ENCODE data around the gene PLEKHG5. TPM values are rescaled to one million over a fixed set of nuclear protein-coding genes. Genes with fewer than 3 reads are reported as not detected.

PLEKHG5 gene
- total RNA-seq, 4 donors from 2014 or later, result 1.2 to 2.3 (median 1.6) TPM

DNA sequence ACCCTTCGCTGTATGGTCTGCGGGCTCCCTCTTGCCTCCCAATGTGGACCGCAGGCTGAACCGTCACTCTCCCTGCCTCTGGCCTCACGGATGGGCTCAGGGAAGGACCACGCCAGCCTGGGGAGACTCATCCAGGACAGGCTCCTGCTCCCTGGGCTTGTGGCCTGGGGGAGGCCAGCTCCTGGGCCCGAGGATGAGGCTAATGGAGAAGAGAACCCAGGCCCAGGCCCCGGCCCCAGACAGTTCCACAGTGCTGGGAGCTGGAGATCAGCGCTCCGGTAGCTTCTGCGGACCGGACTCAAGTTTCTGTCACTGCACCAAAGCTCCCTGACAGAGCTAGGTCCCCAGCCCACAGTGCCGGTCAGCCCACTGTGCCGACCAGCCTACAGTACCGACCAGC is 13.4 kb upstream of the PLEKHG5 start:
- no peak for ATAC-seq
- TF ChIP-seq POLR2A (IDR thresholded peaks at IDR 0.05), result no peak
- TF ChIP-seq, protein P1, sequence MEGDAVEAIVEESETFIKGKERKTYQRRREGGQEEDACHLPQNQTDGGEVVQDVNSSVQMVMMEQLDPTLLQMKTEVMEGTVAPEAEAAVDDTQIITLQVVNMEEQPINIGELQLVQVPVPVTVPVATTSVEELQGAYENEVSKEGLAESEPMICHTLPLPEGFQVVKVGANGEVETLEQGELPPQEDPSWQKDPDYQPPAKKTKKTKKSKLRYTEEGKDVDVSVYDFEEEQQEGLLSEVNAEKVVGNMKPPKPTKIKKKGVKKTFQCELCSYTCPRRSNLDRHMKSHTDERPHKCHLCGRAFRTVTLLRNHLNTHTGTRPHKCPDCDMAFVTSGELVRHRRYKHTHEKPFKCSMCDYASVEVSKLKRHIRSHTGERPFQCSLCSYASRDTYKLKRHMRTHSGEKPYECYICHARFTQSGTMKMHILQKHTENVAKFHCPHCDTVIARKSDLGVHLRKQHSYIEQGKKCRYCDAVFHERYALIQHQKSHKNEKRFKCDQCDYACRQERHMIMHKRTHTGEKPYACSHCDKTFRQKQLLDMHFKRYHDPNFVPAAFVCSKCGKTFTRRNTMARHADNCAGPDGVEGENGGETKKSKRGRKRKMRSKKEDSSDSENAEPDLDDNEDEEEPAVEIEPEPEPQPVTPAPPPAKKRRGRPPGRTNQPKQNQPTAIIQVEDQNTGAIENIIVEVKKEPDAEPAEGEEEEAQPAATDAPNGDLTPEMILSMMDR (IDR thresholded peaks at IDR 0.05 in 4 of 5, conservative IDR thresholded peaks at IDR 0.05 in 1 of 5), result no peak
- peaks cover 14 to 19% of the 10 kb centered on the region in 2 donors for H3K4me1 ChIP-seq
- H3K4me3 ChIP-seq, result no peak overlapping the region
- H3K27ac ChIP-seq, result no peak overlapping the region
- H3K9me3 ChIP-seq, result no peaks in the 10 kb centered on the region
- no peaks in the 10 kb centered on the region for H3K36me3 ChIP-seq
- in situ Hi-C loops (cut with MboI; ENCODE audit: low sequenced_read_pairs in 4 of 4) (no loop called here), intact Hi-C loops (cut with DNase I; ENCODE audit: low total_unique reads) (no loop called here)
- no peak for DNase-seq
- no peaks in the 10 kb centered on the region for H3K27me3 ChIP-seq

DNA sequence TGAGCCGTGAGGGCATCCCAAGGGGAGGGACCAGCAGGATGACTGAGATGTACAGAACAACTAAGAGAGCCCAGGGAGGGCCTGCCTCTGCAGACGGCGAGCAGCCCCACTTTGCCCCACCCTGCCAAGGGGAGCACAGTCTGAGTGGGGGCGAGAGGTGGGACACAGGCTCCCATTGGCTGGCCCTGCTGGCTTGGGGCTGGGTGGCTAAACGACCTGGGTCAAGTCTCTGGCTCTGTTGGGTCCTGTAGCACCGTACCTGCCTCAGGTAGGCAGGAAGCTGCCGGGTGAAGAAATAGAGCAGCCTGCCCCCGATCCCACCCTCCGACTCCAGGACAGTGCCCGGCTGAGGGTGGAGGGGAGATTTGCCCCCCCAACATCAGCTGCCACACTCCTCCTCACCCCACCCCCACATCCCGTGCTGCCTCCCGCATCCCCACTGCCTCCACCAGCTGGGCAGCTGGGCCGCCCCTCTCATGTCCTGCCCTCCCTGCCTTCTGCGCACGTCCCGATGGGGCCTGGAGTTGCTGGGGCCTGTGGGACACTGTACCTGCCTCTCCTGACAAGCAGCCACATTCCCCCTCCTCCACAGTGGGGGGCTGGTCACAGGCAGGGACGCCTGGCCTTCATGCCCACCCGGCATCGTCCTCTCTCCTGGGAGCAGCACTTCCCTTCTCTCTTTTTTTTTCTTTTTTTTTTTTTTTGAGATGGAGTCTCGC is 12.6 kb upstream of the PLEKHG5 start:
- DNase-seq (no peak), ATAC-seq (no peak)
- no peaks in the 10 kb centered on the region for H3K36me3 ChIP-seq
- no peaks in the 10 kb centered on the region for H3K9me3 ChIP-seq
- no peak overlapping the region for H3K27ac ChIP-seq
- in situ Hi-C loops (cut with MboI; ENCODE audit: low sequenced_read_pairs in 4 of 4) (no loop called here), intact Hi-C loops (cut with DNase I; ENCODE audit: low total_unique reads) (no loop called here)
- TF ChIP-seq, protein P1 (IDR thresholded peaks at IDR 0.05 in 4 of 5, conservative IDR thresholded peaks at IDR 0.05 in 1 of 5), result no peak
- no peak for TF ChIP-seq POLR2A (IDR thresholded peaks at IDR 0.05)
- no peaks in the 10 kb centered on the region for H3K27me3 ChIP-seq
- H3K4me1 ChIP-seq, result peaks cover 14 to 19% of the 10 kb centered on the region in 2 donors
- H3K4me3 ChIP-seq, result no peak overlapping the region

DNA sequence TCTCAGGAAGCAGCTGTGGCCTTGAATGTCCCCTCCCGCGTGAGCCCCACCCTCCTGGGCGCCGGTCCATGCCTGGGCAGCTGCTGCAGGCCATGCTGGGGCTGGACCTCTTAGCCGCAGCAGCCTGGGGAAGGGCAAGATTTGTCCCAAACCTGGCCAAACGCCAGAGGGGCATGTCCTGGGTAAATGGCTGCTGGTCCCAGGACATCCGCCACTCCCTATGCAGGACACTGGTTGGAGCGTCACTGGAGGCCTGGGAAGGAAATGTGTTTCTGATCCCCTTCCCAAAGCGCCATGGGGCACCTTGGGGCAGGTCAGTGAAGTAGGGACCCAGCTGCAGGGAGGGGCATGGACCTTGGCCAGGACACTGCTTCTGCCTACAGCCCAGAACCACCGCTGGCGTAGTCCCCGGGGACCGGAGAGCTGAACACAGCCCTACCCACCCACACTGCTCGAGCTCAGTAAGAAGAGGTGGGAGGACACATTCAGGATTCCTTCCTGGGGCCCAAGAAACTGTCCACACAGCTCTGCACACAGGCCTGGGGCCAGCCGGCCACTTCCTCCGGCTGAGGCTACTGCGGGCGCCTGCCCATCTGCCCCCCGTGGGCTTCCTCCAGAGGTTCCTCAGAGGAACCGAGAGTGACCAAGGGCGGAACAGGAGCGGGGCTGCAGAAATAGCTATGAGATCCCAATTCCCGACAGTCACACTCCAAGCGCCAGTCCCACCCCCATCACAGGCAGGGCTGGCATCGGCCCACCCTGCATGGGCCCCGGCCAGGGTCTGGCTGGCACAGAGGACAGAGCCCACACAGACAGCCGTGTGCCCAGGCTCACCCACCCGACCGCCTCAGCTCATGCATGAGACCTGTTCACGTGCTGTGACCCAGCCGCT is 10.8 kb upstream of the PLEKHG5 start:
- Histone ChIP-seq H3K36me3 (no peaks in the 10 kb centered on the region), H3K9me3 (no peaks in the 10 kb centered on the region), H3K27ac (no peak overlapping the region), H3K4me1 (peaks cover 16 to 21% of the 10 kb centered on the region in 2 donors), H3K27me3 (peaks cover 0 to 7% (median 0%) of the 10 kb centered on the region in 3 donors), H3K4me3 (no peak overlapping the region)
- in situ Hi-C loops (cut with MboI; ENCODE audit: low sequenced_read_pairs in 4 of 4) (no loop called here), intact Hi-C loops (cut with DNase I; ENCODE audit: low total_unique reads) (no loop called here)
- TF ChIP-seq, protein P1 (IDR thresholded peaks at IDR 0.05 in 4 of 5, conservative IDR thresholded peaks at IDR 0.05 in 1 of 5), result no peak
- no peak for TF ChIP-seq POLR2A (IDR thresholded peaks at IDR 0.05)
- DNase-seq, result peak; percentile 39 to 77
- ATAC-seq, result peak in 1 of 2 donors; percentile 69

DNA sequence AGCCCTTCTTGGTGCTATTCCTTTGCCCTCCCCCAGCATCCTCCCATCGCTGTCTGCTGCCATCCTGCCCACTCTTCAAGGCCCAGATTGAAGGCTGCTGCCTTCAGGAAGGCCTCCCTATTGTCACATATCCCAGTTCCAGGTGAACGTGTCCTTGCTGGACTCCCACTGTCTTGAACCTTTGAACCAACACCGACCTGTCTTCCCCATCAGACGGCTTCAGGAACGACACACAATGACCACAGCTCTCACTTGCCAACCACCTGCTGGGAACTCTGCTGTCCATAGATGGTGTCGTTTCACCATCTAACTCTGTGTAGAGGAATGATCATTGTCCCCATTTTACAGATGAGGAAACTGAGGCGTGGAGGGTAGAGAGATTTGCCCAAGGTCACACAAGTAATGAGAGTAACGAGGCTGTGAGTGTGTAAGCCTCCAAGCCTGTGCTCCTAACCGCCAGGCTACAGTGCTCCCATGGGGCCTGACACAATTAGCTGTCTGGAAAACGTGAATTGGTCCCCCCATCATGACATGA is 9.9 kb upstream of the PLEKHG5 start:
- Histone ChIP-seq H3K9me3 (no peaks in the 10 kb centered on the region), H3K36me3 (no peaks in the 10 kb centered on the region), H3K4me1 (peaks cover 16 to 28% of the 10 kb centered on the region in 2 donors), H3K27me3 (peaks cover 0 to 11% (median 4%) of the 10 kb centered on the region in 3 donors), H3K4me3 (no peak overlapping the region), H3K27ac (peak overlapping the region in 1 of 4 donors; percentile 34)
- DNase-seq (no peak), ATAC-seq (no peak)
- intact Hi-C loops (cut with DNase I; ENCODE audit: low total_unique reads) (no loop called here), in situ Hi-C loops (cut with MboI; ENCODE audit: low sequenced_read_pairs in 4 of 4) (no loop called here)
- no peak for TF ChIP-seq POLR2A (IDR thresholded peaks at IDR 0.05)
- TF ChIP-seq, protein P1 (IDR thresholded peaks at IDR 0.05 in 4 of 5, conservative IDR thresholded peaks at IDR 0.05 in 1 of 5), result no peak
